HL-60 (cell line): ENCODE measurements around the gene CCSER2.

Source experiments
- DNase-seq, 2 experiments: peaks; one replicate each; pipeline ENCODE4 v3.0.0-alpha.2; 2010 to 2020; ENCODE audit warnings: low read depth in 1 of 2, low spot score in 1 of 2
- H3K27ac ChIP-seq: fragments of 250-450 bp; sonication (Bioruptor Pico); replicated peaks from 2 replicates; pipeline ENCODE4 v1.5.1; 2020; ENCODE audit warnings: mild to moderate bottlenecking, moderate library complexity
- H3K27me3 ChIP-seq: fragments of 250-450 bp; sonication (Bioruptor Pico); 2 replicates; pipeline ENCODE4 v1.5.1; 2021; ENCODE audit warnings: mild to moderate bottlenecking, moderate library complexity; ENCODE audit not compliant: insufficient read depth, poor library complexity, severe bottlenecking
- H3K4me3 ChIP-seq: replicated peaks from 2 replicates; pipeline ENCODE4 v1.5.1; 2011; ENCODE audit warnings: mild to moderate bottlenecking, control low read depth, low read length; ENCODE audit not compliant: insufficient read depth
- CTCF ChIP-seq: IDR thresholded peaks from one replicate; pipeline ENCODE4 v1.5.1; 2011; ENCODE audit warnings: low read length, control low read depth, inconsistent platforms; ENCODE audit not compliant: insufficient read depth
- GABPA ChIP-seq: IDR thresholded peaks from 2 replicates; pipeline ENCODE4 v1.6.1; 2012; ENCODE audit warnings: low read depth
- POLR2AphosphoS5 ChIP-seq: IDR thresholded peaks from 2 replicates; pipeline ENCODE4 v1.6.1; 2012; ENCODE audit warnings: low read depth
- REST ChIP-seq: IDR thresholded peaks from 2 replicates; pipeline ENCODE4 v1.6.1; 2012; ENCODE audit warnings: low read depth; ENCODE audit not compliant: insufficient replicate concordance
- SPI1 ChIP-seq: IDR thresholded peaks from 2 replicates; pipeline ENCODE4 v1.6.1; 2012; ENCODE audit warnings: low read depth, mild to moderate bottlenecking, borderline replicate concordance

Gene CCSER2

GRCh38 chr10:84348447-84348846, 20.1 kb downstream of the CCSER2 start:
- DNase-seq, result no peak
- H3K4me3 ChIP-seq, result no peak overlapping the region
- H3K27ac ChIP-seq, result no peak overlapping the region
- no peaks in the 10 kb centered on the region for H3K27me3 ChIP-seq
- TF ChIP-seq REST (no peak), SPI1 (no peak), POLR2AphosphoS5 (no peak), CTCF (no peak), GABPA (no peak)

- DNase-seq, result no peak
- TF ChIP-seq GABPA (no peak), POLR2AphosphoS5 (no peak), CTCF (no peak), REST (no peak), SPI1 (no peak)
- Histone ChIP-seq H3K27me3 (no peaks in the 10 kb centered on the region), H3K27ac (no peak overlapping the region), H3K4me3 (no peak overlapping the region)
Observed at GRCh38 chr10:84348860-84349259, 20.5 kb downstream of the CCSER2 start.

- Histone ChIP-seq H3K27me3 (no peaks in the 10 kb centered on the region), H3K27ac (no peak overlapping the region), H3K4me3 (no peak overlapping the region)
- peak in 1 of 2 experiments; percentile 55 for DNase-seq
- no peak for TF ChIP-seq SPI1
- peak; percentile 71 for TF ChIP-seq CTCF
Observed at GRCh38 chr10:84352251-84352842, 24.0 kb downstream of the CCSER2 start.

- no peak for TF ChIP-seq GABPA
- TF ChIP-seq POLR2AphosphoS5, result no peak
- no peak for TF ChIP-seq CTCF
- no peak for TF ChIP-seq REST
- no peak for TF ChIP-seq SPI1
- Histone ChIP-seq H3K27me3 (no peaks in the 10 kb centered on the region), H3K4me3 (no peak overlapping the region), H3K27ac (no peak overlapping the region)
- no peak for DNase-seq
Observed at GRCh38 chr10:84353052-84353803, 24.8 kb downstream of the CCSER2 start.
